RKO (cell line): ENCODE measurements around the gene PPP1R9A.

Experiments used
- DNase-seq: peaks from one replicate; pipeline ENCODE4 v3.0.0-alpha.2; 2016; ENCODE audit warnings: low spot score

Gene PPP1R9A

DNA sequence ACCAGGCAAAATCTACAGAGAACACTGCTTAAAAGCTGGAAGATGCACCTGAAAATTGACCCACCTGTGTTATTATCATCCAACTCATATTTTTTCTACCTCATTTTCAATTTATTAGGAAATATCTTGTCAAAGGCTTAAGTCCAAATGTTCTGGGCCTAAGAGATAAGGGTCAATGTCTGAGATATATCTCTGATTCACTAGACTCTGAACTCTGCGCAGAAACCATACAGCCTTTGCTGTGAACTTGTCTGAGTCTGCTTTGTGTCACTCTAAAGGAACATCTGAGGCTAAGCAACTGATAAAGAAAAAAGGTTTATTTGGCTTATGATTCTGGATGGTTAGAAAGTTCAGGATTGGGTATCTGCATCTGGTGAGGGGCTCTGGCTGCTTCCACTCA, 413.3 kb downstream of the PPP1R9A start:
- no peak for DNase-seq

DNA sequence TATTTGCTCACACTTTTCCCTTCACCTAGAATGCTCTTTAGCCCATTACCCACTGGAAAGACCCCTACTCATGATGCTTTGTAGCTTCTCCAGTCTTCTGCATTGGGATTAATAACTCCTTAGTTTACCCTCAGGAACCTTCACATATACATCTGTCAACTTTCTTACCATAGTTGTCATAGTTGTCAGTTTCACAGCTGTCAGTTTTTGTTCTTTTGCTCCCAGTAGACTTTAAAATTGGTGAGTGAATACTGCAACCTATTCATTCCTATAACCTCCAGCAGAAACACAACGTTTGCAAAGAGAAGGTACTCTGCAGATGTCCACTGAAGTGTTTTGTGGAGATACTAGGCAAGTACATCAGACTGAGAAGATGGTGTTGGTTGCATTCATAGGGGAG, 414.3 kb downstream of the PPP1R9A start:
- no peak for DNase-seq

DNA sequence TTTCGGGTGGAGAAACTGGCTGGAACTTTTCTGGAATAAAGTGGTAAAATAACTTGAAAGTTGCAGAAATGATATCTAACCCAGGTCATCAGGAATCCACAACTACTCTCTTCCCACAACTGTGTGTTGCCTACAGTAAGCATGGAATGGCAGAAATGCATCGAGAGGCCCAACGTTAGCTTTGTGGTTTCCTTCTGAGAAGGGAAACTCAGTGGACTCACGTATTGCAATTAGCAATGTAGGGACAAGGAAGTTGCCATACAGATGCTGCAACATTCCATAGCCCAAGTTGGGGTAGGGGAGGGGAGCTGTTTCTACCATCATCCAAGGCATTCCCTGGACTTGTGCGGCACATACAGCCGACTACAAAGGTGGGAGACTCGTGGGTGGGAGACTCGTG, 415.0 kb downstream of the PPP1R9A start:
- no peak for DNase-seq

GRCh38 chr7:95322854-95323253, 415.5 kb downstream of the PPP1R9A start:
- no peak for DNase-seq

- no peak for DNase-seq
Observed at GRCh38 chr7:95323410-95324129, 416.2 kb downstream of the PPP1R9A start.

DNA sequence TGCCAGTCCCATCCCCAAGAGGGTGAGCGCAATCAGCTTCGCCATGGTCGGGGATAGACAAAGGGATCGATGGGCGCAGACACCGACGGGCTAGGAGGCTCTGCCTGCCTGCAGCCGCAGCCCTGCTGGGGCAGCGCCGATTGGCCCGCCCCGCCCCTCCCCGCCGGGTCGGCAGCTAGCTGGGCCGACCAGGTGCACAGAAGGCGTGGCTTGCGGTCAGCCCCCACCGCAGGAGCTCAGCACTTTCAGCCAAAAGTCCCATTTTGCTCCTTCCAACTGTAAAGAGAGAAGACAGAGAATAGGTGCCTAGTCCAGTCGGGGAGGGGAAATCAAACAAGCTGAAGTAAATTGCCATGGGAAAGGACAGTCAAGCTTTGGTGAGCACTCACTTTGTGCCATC, 417.0 kb downstream of the PPP1R9A start, which contains the start of gene PON1:
TSS of gene PON1 (minus strand) at position 102 of the 400 bp plus-strand sequence. CDS start at position 45, 57 bp downstream.
- no peak for DNase-seq

- no peak for DNase-seq
Observed at GRCh38 chr7:95327356-95327755, 420.0 kb downstream of the PPP1R9A start.

DNA sequence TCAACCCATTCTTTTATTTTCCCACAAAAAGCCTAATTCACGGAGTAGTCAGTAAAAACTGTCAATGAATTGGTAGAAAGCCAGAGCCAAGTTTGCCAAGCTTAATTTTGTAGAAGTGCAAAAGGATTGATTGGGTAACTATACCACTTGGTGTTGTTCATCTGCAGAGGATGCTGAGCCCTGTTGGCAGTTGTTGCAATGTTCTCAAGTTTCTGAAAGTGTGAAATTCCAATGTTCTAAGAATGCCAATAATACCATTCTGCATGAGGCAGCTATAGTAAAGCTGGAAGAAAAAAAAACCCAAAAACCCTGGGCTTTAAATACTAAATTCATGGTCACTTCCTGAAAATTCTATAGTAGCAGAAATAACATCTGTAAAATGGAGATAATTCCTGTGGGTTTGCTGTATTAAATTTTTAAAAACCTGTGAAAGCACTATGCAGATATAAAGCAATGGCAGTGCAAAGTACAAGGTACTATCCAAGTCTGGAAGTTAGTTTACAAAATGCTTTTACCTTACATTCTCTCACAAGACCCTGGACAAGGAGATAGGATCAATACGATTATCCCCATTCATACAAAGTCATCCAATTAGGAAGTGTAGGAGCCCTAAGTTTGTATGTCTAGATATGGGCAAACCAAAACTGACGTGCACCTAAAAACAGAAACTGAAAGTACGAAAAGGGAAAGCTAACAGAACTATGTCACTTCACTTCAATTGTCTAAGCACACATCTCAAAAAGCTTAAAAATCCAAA, 423.0 kb downstream of the PPP1R9A start:
- DNase-seq: no peak

DNA sequence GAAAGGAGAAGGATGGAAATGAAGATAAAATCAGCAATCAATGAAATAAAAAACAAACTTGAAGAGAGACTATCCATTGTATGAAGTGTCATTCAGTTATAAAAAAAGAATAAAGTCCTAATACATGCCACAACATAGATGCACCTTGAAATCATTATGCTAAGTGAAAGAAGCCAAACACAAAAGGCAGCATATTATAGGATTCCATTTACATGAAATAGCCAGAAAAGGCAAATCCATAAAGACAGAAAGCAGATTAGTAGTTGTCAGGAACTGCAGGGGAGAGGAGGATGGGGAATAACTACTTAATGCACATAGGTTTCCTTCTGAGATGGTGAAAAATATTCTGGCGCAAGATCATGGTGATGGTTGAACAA, 423.6 kb downstream of the PPP1R9A start:
- DNase-seq: no peak

DNA sequence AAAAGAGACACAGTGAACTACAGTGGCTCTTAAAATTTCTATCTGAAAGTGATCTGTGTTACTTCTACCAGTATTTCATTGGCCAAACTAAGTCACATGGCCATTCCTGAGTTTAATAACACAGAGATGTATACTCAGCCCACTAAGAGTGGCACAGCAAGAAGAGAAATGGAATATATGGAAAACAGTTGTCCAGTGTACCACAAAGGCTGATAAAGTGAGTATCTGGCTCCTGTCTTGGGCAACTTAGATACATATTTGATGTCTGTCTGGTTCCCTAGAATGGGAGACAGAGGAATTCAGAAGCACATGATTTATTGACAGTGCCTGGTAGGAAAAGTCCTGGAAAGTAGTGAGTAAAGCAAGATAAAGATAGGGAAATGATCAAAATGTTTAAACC, 427.1 kb downstream of the PPP1R9A start:
- DNase-seq: no peak

DNA sequence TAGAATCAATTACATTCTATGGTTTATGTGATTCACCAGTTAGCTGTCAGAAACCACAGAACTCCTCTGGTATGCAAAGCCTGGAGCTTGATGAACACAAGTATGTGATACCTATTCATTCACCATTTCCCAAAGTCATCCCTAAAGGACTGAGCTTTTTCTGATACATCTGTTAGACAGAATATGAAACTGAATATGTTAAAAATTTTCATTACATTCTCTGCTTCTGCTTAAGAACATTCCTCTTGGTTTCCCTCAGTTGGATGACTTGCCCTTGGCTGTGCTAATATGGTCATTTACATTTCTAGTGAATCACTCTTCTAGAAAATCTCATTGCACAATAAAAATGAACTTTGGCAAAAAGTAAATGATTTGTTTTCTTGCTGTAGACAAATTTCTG, 427.7 kb downstream of the PPP1R9A start:
- no peak for DNase-seq

GRCh38 chr7:95338832-95339231, 431.4 kb downstream of the PPP1R9A start:
- DNase-seq: no peak

- no peak for DNase-seq
Observed at GRCh38 chr7:95340491-95340890, 433.1 kb downstream of the PPP1R9A start.

DNA sequence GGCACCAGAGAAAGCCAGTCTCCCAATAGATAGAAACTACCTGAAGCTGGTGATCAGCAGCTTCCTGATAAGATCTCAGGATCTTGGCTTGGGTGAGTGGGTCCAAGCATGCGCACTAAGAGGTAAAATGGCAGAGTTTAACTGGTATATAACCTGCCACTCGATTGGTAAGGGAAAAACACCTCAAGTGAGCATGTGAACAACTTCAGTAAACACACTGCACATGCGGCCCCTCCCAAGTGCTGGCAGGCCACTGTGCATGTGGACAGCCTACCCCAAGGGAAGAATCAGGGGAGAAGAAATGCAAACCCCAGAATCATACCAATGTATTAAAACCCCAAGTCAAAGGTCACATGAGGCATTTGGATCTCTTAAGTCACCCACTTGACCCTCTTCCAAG, 434.6 kb downstream of the PPP1R9A start:
- no peak for DNase-seq

GRCh38 chr7:95342642-95343307, 435.4 kb downstream of the PPP1R9A start:
- no peak for DNase-seq
